K562 (cell line): ENCODE measurements around the gene SULT2B1. TPM values are rescaled to one million over a fixed set of nuclear protein-coding genes. Genes with fewer than 3 reads are reported as not detected.

Experiments used
- CEBPZ ChIP-seq: fragments of 150-350 bp; IDR thresholded peaks from 2 replicates; pipeline ENCODE4 v1.6.1; 2014; ENCODE audit warnings: low read depth, mild to moderate bottlenecking, low read length, borderline replicate concordance
- FOS ChIP-seq: IDR thresholded peaks from 3 replicates; pipeline ENCODE4 v1.6.1; 2011; ENCODE audit not compliant: insufficient read length; ENCODE audit errors: extremely low read depth
- MAZ ChIP-seq, 2 experiments: fragments of 450-650 bp in 1 of 2; sonication (generic) in 1 of 2; formaldehyde crosslinking; IDR thresholded peaks in 1 of 2; conservative IDR thresholded peaks in 1 of 2; 2 replicates each; pipeline versions ENCODE4 v1.4.0 to v1.5.0; 2020; ENCODE audit warnings: mild to moderate bottlenecking in 1 of 2, missing genetic modification reagents in 1 of 2
- NFXL1 ChIP-seq: fragments of 450-650 bp; formaldehyde crosslinking; IDR thresholded peaks from 2 replicates; pipeline ENCODE4 v1.4.0; 2021; ENCODE audit warnings: mild to moderate bottlenecking
- NFYB ChIP-seq: IDR thresholded peaks from 2 replicates; pipeline ENCODE4 v1.6.1; 2011; ENCODE audit warnings: mild to moderate bottlenecking, moderate library complexity; ENCODE audit not compliant: insufficient read length; ENCODE audit errors: extremely low read depth
- POLR2A ChIP-seq: fragments of 450-650 bp; conservative IDR thresholded peaks from 2 replicates; pipeline ENCODE4 v1.6.1; 2016
- SAP30 ChIP-seq: fragments of 200-600 bp; sonication (generic); IDR thresholded peaks from 2 replicates; pipeline ENCODE4 v1.6.1; 2012; ENCODE audit warnings: borderline replicate concordance, low read depth, mild to moderate bottlenecking, moderate library complexity, low read length, control low read depth, inconsistent platforms; ENCODE audit not compliant: insufficient read depth, poor library complexity, severe bottlenecking
- STAG1 ChIP-seq: sonication (generic); formaldehyde crosslinking; IDR thresholded peaks from 2 replicates; pipeline ENCODE4 v1.5.0; 2020; ENCODE audit warnings: missing genetic modification reagents, borderline replicate concordance
- TARDBP ChIP-seq: fragments of 450-650 bp; IDR thresholded peaks from 2 replicates; pipeline ENCODE4 v1.6.1; 2016
- TCF7 ChIP-seq: sonication (generic); IDR thresholded peaks from 2 replicates; pipeline ENCODE4 v1.6.1; 2016; ENCODE audit warnings: antibody characterized with exemption, borderline replicate concordance
- YY1 ChIP-seq, 3 experiments: IDR thresholded peaks; 2 replicates each; pipeline ENCODE4 v1.6.1; 2011; ENCODE audit warnings: low read length in 2 of 3, mild to moderate bottlenecking in 2 of 3, moderate library complexity in 2 of 3, borderline replicate concordance in 1 of 3, control low read depth in 1 of 3, low read depth in 1 of 3; ENCODE audit not compliant: insufficient read depth in 3 of 3, insufficient replicate concordance in 2 of 3, control insufficient read depth in 1 of 3, insufficient read length in 1 of 3; ENCODE audit errors: extremely low read depth in 1 of 3
- ZBED1 ChIP-seq: IDR thresholded peaks from 2 replicates; pipeline ENCODE4 v1.6.1; 2014
- ZEB2 ChIP-seq: fragments of 450-650 bp; IDR thresholded peaks from 2 replicates; pipeline ENCODE4 v1.6.1; 2016
- ZNF280B ChIP-seq: fragments of 250-450 bp; sonication (Bioruptor Pico); IDR thresholded peaks from 2 replicates; pipeline ENCODE4 v1.5.1; 2021; ENCODE audit warnings: mild to moderate bottlenecking
- ZNF609 ChIP-seq: sonication (generic); formaldehyde crosslinking; IDR thresholded peaks from 2 replicates; pipeline ENCODE4 v1.8.1; 2023; ENCODE audit warnings: missing genetic modification reagents, mild to moderate bottlenecking, borderline replicate concordance
- polyA plus RNA-seq, 8 experiments: library from polyadenylated mRNA; depleted of rRNA in 4 of 8; stranded (reverse) in 5 of 8; unstranded in 3 of 8; fragments of >200 nt; fragmentation: Nextera tagmentation in 2 of 8; fragmentation: Illumina TruSeq in 1 of 8; extraction: Ambion mirVana in 2 of 8; extraction: Trizol in 1 of 8; gene quantifications; 2 replicates each; pipeline versions ENCODE4 v1.2.1 to v1.2.3, GENCODE V29; 2011 to 2014; ENCODE audit warnings: inconsistent platforms in 1 of 8, missing spikeins in 1 of 8
- total RNA-seq, 7 experiments: library from RNA; depleted of rRNA in 6 of 7; stranded (reverse); fragments of >200 nt in 6 of 7; fragmentation: Illumina TruSeq in 2 of 7; extraction: Trizol in 2 of 7; gene quantifications; 2 replicates each; pipeline versions ENCODE4 v1.2.1 to v1.2.3, GENCODE V29; 2011 to 2021; ENCODE audit warnings: low replicate concordance in 1 of 7
- TF ChIP-seq, protein P1 (sequence below): fragments of 450-650 bp; formaldehyde crosslinking; conservative IDR thresholded peaks from 2 replicates; pipeline ENCODE4 v1.4.0; 2022; ENCODE audit warnings: mild to moderate bottlenecking, missing genetic modification characterization

The SULT2B1 gene
- total and polyA plus RNA-seq, 9 of the 15 experiments (the other 6 are each of a cell fraction or from before 2014, with no cell fraction given) = 0.09 to 0.62 (median 0.22) TPM; not detected in 2

- no peak for TF ChIP-seq CEBPZ
- 0 out of 2 replicates have a peak, but pooled peaks have one; percentile 53 for TF ChIP-seq POLR2A
- peak; percentile 51 to 80; a peak in 3 of 4 replicates for TF ChIP-seq MAZ (CRISPR knock-in tag; conservative IDR thresholded peaks at IDR 0.05 in 1 of 2, IDR thresholded peaks at IDR 0.05 in 1 of 2)
- TF ChIP-seq ZEB2 = no peak
- 0 out of 2 replicates have a peak, but pooled peaks have one; percentile 46 for TF ChIP-seq ZNF609 (CRISPR knock-in tag)
- peak; percentile 83 for TF ChIP-seq SAP30
- no peak for TF ChIP-seq STAG1
- peak; percentile 57; the same call in 1 of the 2 replicates for TF ChIP-seq TCF7
- no peak for TF ChIP-seq ZNF280B (CRISPR knock-in tag)
- TF ChIP-seq NFYB = peak; percentile 77
- no peak for TF ChIP-seq TARDBP
- no peak for TF ChIP-seq NFXL1 (CRISPR knock-in tag)
- TF ChIP-seq ZBED1 = 0 out of 2 replicates have a peak, but pooled peaks have one; percentile 26
- TF ChIP-seq, protein P1, sequence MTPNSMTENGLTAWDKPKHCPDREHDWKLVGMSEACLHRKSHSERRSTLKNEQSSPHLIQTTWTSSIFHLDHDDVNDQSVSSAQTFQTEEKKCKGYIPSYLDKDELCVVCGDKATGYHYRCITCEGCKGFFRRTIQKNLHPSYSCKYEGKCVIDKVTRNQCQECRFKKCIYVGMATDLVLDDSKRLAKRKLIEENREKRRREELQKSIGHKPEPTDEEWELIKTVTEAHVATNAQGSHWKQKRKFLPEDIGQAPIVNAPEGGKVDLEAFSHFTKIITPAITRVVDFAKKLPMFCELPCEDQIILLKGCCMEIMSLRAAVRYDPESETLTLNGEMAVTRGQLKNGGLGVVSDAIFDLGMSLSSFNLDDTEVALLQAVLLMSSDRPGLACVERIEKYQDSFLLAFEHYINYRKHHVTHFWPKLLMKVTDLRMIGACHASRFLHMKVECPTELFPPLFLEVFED (CRISPR knock-in tag) = no peak
- TF ChIP-seq YY1 (IDR thresholded peaks at IDR 0.05; ENCODE audit: borderline replicate concordance in 1 of 3, control insufficient read depth in 1 of 3, extremely low read depth in 1 of 3, insufficient read depth in 3 of 3, insufficient read length in 1 of 3, insufficient replicate concordance in 2 of 3, low read depth in 1 of 3, low read length in 2 of 3) = peak; percentile 99 to 100 (median 100)
- TF ChIP-seq FOS = peak; percentile 86
These were observed 72.2 kb downstream of the SULT2B1 start (continued) for GRCh38 chr19:48624067-48624594.
